VCaP (cell line): ENCODE data around the gene SESN2.

ENCODE experiments used
- H3K27ac ChIP-seq: fragments of 450-650 bp; 2 replicates; pipeline ENCODE4 v1.5.1; 2017
- TF ChIP-seq, protein P1 (sequence below): fragments of 450-650 bp; conservative IDR thresholded peaks from 2 replicates; pipeline ENCODE4 v1.5.1; 2017; ENCODE audit warnings: mild to moderate bottlenecking, moderate library complexity

SESN2 gene

GRCh38 chr1:28259252-28259933 is at the start of gene SESN2:
TSS of gene SESN2 (plus strand) at chr1:28259518. CDS start at chr1:28259848, 330 bp downstream.
- H3K27ac ChIP-seq = peak within 1 kb of the TSS; percentile 74

GRCh38 chr1:28209700-28210099 is 49.6 kb upstream of the SESN2 start:
- H3K27ac ChIP-seq = no peak overlapping the region; the same call in 1 of the 2 replicates
- TF ChIP-seq, protein P1, sequence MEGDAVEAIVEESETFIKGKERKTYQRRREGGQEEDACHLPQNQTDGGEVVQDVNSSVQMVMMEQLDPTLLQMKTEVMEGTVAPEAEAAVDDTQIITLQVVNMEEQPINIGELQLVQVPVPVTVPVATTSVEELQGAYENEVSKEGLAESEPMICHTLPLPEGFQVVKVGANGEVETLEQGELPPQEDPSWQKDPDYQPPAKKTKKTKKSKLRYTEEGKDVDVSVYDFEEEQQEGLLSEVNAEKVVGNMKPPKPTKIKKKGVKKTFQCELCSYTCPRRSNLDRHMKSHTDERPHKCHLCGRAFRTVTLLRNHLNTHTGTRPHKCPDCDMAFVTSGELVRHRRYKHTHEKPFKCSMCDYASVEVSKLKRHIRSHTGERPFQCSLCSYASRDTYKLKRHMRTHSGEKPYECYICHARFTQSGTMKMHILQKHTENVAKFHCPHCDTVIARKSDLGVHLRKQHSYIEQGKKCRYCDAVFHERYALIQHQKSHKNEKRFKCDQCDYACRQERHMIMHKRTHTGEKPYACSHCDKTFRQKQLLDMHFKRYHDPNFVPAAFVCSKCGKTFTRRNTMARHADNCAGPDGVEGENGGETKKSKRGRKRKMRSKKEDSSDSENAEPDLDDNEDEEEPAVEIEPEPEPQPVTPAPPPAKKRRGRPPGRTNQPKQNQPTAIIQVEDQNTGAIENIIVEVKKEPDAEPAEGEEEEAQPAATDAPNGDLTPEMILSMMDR = no peak

More at GRCh38 chr1:28259252-28259933, at the start of gene SESN2:
- TF ChIP-seq, protein P1 = no peak

- TF ChIP-seq, protein P1 = no peak
These were observed 46.0 kb upstream of the SESN2 start for GRCh38 chr1:28213315-28213714.

GRCh38 chr1:28229089-28229488 is 30.2 kb upstream of the SESN2 start:
- TF ChIP-seq, protein P1 = no peak
- no peak overlapping the region for H3K27ac ChIP-seq

More at GRCh38 chr1:28213315-28213714, 46.0 kb upstream of the SESN2 start:
- no peak overlapping the region for H3K27ac ChIP-seq

DNA sequence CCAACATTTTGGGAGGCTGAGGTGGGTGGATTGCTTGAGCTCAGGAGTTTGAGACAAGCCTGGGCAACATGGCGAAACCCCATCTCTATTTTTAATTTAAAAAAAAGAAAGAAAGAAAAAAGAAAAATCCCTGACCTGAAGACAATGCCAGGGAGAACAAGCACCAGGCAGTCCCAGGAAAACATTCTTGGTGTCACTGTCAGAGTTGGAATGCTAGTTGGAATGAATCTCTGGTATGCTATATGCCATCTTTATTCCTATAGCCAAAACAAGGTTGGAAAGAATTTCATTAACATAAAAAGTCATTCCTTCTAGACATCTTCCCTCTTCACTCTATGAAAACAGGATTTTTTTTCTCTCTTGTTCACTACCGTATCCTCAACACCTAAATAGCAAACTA is 29.3 kb upstream of the SESN2 start:
- no peak overlapping the region for H3K27ac ChIP-seq
- TF ChIP-seq, protein P1 = no peak

DNA sequence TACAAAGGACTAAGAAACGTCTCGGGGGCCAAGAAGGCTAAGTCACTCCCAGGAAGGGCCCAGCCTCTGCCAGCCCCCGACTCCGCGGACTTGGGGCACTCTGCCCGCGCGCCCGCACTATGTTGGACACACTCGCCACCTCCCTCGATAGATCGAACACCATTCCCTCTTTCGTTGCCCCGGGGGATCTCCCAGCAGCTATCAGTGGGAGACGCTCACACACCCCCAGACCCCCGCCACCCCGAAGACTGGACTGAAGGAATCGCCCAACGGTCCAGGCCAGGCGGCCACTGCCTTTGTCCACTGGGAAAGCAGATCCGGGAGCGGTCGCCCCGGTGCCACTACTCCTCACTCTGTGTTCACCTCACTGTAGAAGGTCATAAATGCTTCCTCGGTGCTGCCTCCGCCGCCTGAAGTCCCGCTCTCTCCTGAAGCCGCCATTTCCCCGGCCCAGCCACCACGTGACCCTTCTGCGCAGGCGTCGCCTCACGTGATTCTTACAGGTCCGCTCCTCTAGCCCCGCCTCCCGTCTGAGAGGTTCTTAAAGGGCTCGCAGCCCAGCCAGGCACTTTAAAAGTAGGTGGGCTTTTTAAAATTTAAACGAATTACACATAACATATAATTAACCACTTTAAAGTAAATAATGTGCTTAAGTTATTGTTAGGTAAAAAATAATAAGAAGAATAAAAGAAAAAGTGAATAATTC is 26.6 kb upstream of the SESN2 start, which contains the start of gene DNAJC8:
Gene DNAJC8 (minus strand): TSS at position 472 of the 706 bp plus-strand sequence. CDS start 31 bp downstream, at position 441.
- TF ChIP-seq, protein P1 = no peak
- peak within 1 kb of the TSS; percentile 77 for H3K27ac ChIP-seq

DNA sequence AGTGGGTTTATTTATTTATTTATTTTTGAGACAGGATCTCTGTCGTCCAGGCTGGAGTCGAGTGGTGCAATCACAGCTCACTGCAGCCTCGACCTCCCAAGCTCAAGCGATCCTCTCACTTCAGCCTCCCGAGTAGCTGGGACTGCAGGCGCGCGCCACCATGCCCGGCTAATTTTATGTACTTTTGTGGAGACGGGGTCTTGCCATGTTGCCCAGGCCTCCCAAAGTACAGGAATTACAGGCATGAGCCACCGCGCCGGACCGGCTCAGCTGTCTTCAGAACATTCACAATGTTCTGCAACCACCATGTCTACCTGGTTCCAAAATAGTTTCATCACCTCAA is 26.1 kb upstream of the SESN2 start:
- TF ChIP-seq, protein P1 = no peak
- peak overlapping the region; percentile 77; the same call in 1 of the 2 replicates for H3K27ac ChIP-seq
